HG03354 (cell line): ENCODE data around the gene ACACA.

Source experiments
- ATAC-seq: cut with Tn5 transposase; IDR thresholded peaks from one replicate; pipeline ENCODE4 v1.9.1; 2021; ENCODE audit warnings: mild to moderate bottlenecking; ENCODE audit not compliant: unreplicated experiment, poor library complexity, severe bottlenecking

The ACACA gene

GRCh38 chr17:37256627-37257026 is 150.0 kb downstream of the ACACA start:
- no peak for ATAC-seq

GRCh38 chr17:37255432-37255831 is 151.2 kb downstream of the ACACA start:
- ATAC-seq, result no peak

- no peak for ATAC-seq
These were observed 158.8 kb downstream of the ACACA start for GRCh38 chr17:37247825-37248224.

GRCh38 chr17:37246085-37246484 is 160.6 kb downstream of the ACACA start:
- ATAC-seq, result no peak

GRCh38 chr17:37240381-37240780 is 166.3 kb downstream of the ACACA start:
- ATAC-seq, result no peak

GRCh38 chr17:37239690-37240334 is 166.8 kb downstream of the ACACA start:
- ATAC-seq, result no peak

GRCh38 chr17:37234106-37234505 is 172.5 kb downstream of the ACACA start:
- no peak for ATAC-seq

GRCh38 chr17:37233036-37233435 is 173.6 kb downstream of the ACACA start:
- no peak for ATAC-seq

- no peak for ATAC-seq
These were observed 174.7 kb downstream of the ACACA start for GRCh38 chr17:37231887-37232286.

GRCh38 chr17:37230633-37231032 is 176.0 kb downstream of the ACACA start:
- ATAC-seq, result no peak

GRCh38 chr17:37225465-37225864 is 181.2 kb downstream of the ACACA start:
- no peak for ATAC-seq

GRCh38 chr17:37221865-37222264 is 184.8 kb downstream of the ACACA start:
- no peak for ATAC-seq

- ATAC-seq, result no peak
These were observed 186.1 kb downstream of the ACACA start for GRCh38 chr17:37220607-37220953.

- ATAC-seq, result no peak
These were observed 186.6 kb downstream of the ACACA start for GRCh38 chr17:37219876-37220606.

GRCh38 chr17:37218849-37219248 is 187.8 kb downstream of the ACACA start:
- no peak for ATAC-seq

- ATAC-seq, result no peak
These were observed 192.2 kb downstream of the ACACA start for GRCh38 chr17:37214416-37214815.

GRCh38 chr17:37213927-37214326 is 192.7 kb downstream of the ACACA start:
- no peak for ATAC-seq

GRCh38 chr17:37212179-37212578 is 194.5 kb downstream of the ACACA start:
- no peak for ATAC-seq

- no peak for ATAC-seq
These were observed 195.5 kb downstream of the ACACA start for GRCh38 chr17:37211136-37211535.

- no peak for ATAC-seq
These were observed 199.5 kb downstream of the ACACA start for GRCh38 chr17:37207103-37207502.

GRCh38 chr17:37206299-37206698 is 200.3 kb downstream of the ACACA start:
- ATAC-seq, result no peak

GRCh38 chr17:37200497-37200896 is 206.1 kb downstream of the ACACA start:
- no peak for ATAC-seq
